Activated naive CD4-positive, alpha-beta T cell (primary cell): ENCODE measurements around the gene CENPP.

Source experiments
- DNase-seq, 4 experiments: peaks; one replicate each; lab custom pipeline; 2025; lab: John Stamatoyannopoulos, UW

CENPP gene

GRCh38 chr9:92480986-92481633, 155.4 kb downstream of the CENPP start:
- no peak for DNase-seq

DNA sequence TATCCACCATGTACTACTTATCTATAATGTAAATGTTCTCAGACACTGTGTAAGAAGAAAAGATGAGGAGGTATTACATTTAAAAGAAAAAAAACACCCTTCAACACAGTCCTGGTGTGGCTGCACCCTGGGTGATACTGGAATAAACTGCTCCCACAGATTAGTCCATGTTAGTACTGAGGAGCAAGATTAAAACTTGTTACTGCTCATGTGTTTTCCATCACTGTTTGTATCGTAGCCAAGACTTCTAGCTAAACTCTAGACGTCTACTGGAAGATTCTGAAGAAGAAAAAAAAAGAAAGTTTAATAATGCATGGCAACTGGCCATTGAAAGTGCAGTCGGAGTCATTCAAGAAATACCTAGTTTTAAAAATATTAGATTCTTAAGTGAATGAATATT, 156.6 kb downstream of the CENPP start, which contains the start of gene ASPN:
Gene ASPN, minus strand, starts transcription at position 178 of the 400 bp plus-strand sequence.
- DNase-seq: no peak

DNA sequence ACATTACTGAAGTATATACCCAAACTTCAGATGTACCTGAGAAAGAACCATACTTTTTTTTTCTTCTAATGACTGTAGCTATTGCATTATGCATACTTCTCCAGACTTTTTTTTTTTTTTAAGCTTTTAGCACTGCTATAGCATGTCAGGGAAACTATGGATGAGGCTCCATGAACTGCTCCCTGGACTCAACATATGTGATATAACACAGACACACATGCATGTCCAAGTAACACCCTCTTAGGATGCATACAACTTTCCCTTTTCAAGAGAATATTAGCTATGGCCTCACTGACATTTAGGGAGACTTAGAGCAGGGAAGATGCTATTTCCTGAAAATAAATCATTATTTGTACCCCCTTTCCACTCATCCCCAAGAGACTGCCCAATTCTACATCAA, 157.1 kb downstream of the CENPP start:
- DNase-seq: no peak

- no peak for DNase-seq
Measured at GRCh38 chr9:92483627-92484545, 158.1 kb downstream of the CENPP start.

- DNase-seq: no peak
Measured at GRCh38 chr9:92484563-92484962, 158.8 kb downstream of the CENPP start.

- DNase-seq: no peak
Measured at GRCh38 chr9:92486371-92486770, 160.6 kb downstream of the CENPP start.

- no peak for DNase-seq
Measured at GRCh38 chr9:92488681-92489550, 163.2 kb downstream of the CENPP start.

GRCh38 chr9:92492781-92493401, 167.1 kb downstream of the CENPP start:
- no peak for DNase-seq

DNA sequence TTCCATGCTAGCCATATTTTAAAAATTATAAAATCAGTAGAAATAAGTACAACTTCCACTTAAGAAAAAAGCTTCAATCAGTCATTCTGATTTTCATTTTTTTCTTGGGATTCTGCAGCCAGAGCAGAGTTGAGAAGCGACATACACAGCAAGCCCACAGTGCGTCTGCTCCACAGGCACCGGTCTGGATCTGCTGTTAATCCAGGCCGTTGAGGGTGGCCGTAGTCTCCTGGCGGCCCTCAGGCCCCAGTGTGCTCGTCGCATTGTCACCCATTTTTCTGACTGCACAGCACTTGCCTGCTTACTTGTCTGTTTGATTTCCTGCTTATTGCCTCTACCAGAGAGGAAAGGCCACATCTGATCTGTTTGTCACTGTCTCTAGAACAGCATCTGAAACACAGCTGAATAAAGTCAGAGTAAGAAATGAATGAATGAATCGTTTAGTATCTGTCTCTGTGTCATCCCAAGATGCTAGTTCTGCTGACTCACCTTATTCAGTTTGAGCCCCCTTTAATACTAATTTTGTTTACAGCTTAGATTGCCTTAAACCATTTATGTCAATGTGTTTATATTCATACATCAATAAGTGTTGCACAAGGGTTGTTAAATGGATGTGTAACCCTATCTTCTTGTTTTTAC, 168.1 kb downstream of the CENPP start:
- no peak for DNase-seq

DNA sequence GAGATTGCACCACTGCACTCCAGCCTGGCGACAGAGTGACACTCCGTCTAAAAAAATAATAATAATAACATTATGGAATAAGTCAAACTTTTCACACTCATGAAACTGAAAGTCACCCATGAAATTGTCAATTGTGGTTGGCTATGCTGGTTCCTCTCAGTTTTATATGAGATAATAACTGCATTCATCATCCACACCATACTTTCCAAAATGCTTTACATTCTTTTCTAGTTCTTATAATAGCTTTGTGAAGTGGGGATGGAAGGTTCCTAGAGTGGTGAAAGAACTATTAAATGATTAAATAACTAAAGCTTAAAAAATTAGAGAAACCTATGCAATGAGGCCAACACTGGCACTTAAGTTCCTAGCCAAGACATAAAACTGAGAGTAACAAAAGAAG, 169.1 kb downstream of the CENPP start:
- DNase-seq: no peak

- DNase-seq: no peak
Measured at GRCh38 chr9:92496396-92497176, 170.8 kb downstream of the CENPP start.

GRCh38 chr9:92499701-92500100, 173.9 kb downstream of the CENPP start:
- no peak for DNase-seq

GRCh38 chr9:92500725-92501124, 175.0 kb downstream of the CENPP start:
- no peak for DNase-seq

DNA sequence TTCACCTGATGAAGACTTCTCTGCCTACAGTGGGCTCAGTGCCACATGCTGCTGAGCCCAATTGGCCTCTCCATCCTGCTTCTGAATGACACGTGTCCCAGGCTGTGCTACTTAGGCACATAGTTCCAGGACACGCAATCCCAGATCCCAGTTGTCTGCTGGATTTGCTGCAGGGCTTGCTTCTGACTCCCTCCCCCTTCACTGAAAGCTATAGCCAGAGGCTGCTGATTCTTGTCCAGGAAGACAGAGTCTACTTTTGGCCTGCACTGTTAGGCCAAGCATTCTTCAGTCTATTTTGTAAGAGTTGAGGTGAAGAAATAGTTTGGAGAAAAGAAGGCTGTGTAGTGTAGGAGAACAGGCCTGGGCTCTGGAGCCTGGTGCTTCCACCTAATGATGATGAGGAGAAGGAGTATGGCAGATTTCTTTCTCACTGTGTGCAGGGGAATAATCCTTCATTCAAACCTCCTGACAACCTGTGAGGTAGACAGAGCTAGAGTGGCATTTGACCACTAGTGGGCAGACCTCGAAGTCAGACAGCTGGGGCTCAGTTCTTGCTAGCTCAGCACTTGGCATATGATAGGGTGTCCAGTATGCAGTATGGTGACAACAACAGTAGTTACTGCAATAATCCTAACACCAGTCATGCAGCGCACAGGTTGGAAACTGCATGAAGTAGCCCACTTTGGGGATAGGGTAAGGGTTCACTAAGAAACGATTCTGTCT, 176.1 kb downstream of the CENPP start:
- no peak for DNase-seq

- no peak for DNase-seq
Measured at GRCh38 chr9:92503156-92503555, 177.4 kb downstream of the CENPP start.

- no peak for DNase-seq
Measured at GRCh38 chr9:92504881-92505280, 179.1 kb downstream of the CENPP start.

DNA sequence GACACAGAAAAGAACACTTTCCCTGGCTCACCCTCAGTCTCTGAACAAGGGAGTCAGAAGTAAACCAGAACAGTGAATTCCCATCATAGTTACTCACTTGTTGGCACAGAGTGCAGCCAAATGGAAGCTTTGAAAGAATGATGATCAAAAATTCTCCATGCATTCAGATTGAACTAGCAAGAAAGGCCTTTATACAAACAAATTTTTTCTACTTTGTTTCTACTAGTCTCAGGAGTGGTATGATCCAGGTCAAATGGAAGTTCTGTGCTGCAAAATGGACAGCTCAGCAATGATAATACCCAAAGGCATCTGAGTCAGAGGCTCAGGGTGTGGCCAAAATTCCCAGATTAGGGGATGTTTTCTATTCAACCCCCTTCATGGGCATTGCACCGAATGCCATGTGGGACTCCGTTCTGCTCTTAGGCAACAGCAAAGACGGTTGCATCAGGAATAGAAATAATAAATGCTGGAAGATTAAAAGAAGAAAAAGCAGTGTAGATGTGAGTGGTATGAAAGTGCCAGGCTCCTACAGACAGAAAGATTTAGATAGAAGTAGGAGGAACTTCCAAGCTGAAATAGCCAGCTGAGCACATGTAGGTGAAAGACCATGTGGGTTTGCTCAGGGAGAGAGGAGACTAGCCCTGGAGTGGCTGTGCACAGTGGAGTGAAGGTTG, 180.6 kb downstream of the CENPP start:
- DNase-seq: no peak

DNA sequence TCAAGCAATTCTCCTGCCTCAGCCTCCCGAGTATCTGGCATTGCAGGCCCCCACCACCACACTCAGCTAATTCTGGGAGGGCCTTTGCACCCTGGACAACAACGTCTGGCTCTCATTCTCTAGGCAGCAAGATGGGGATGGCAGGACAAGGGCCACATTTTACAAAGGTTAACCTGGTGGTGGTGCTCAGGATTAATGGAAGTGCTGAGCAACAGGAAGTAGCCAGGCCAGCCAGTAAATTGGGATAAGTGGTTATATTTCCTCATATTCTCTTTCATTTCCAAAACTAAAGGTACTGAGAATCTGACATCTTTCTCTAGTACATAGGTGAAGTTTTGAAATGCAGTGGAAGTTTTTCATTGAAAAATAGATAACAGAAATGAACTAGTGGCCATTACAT, 181.3 kb downstream of the CENPP start:
- DNase-seq: no peak

DNA sequence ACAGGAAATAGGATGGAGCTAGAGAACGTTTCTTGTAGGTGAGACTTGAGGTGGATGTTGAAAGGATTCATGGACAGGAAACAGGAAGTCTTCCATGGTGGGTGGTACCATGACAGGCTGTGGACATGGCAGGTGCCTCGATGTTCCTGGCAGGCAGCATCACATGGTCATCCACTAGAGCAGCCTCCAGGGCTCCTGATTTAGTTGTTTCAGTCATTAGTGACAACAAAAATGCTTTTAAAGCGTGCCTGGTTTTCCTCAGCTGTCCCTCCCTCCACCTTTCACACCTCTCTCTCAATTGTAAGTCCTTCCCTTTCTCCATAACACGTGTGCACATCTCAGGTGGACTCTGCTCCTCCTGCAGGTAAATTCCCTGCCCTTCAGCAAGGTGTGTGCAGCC, 181.7 kb downstream of the CENPP start:
- no peak for DNase-seq
